IMR-90 (cell line): ENCODE results near the gene SLC44A1. TPM values are rescaled to one million over a fixed set of nuclear protein-coding genes. Genes with fewer than 3 reads are reported as not detected.

Experiments
- ATAC-seq: fragments of 200-7000 bp; cut with Tn5 transposase; 2 replicates; pipeline ENCODE4 v1.9.1; 2020; ENCODE audit warnings: low read depth, mild to moderate bottlenecking, moderate library complexity
- BruUV-seq: library from RNA; stranded (reverse); fragments of 400-500 nt; replicated peaks from 2 replicates; lab custom pipeline; 2021; lab: Mats Ljungman, UMichigan
- CTCF ChIA-PET: fragments of 300-600 bp; formaldehyde crosslinking; extraction: SDS; loops from one replicate; lab custom pipeline; 2021; ENCODE audit warnings: antibody characterized with exemption; lab: Yijun Ruan, JAX
- POLR2A ChIA-PET: fragments of 300-600 bp; sonication (Branson Sonifier 250); formaldehyde crosslinking; loops from one replicate; lab custom pipeline; 2022; ENCODE audit warnings: antibody characterized with exemption; ENCODE audit not compliant: unreplicated experiment; lab: Charles Lee
- DNase-seq: peaks from one replicate; pipeline ENCODE4 v3.0.0; 2013
- H2AFZ ChIP-seq: replicated peaks from 2 replicates; pipeline ENCODE3; 2013; ENCODE audit warnings: low read length, mild to moderate bottlenecking; ENCODE audit not compliant: poor library complexity
- H2AK5ac ChIP-seq: 2 replicates; pipeline ENCODE4 v1.6.1; 2013; ENCODE audit warnings: low read depth, low read length, inconsistent platforms
- H2AK9ac ChIP-seq: replicated peaks from 2 replicates; pipeline ENCODE3; 2013; ENCODE audit warnings: mild to moderate bottlenecking, low read depth, low read length, moderate library complexity; ENCODE audit not compliant: poor library complexity
- H2BK120ac ChIP-seq: 2 replicates; pipeline ENCODE4 v1.6.1; 2013; ENCODE audit warnings: low read depth, low read length, inconsistent platforms
- H2BK15ac ChIP-seq: 3 replicates; pipeline ENCODE4 v1.6.1; 2013; ENCODE audit warnings: low read depth, low read length, inconsistent platforms
- H2BK20ac ChIP-seq: 2 replicates; pipeline ENCODE4 v1.6.1; 2013; ENCODE audit warnings: low read depth, mild to moderate bottlenecking, inconsistent platforms, low read length, moderate library complexity
- H2BK5ac ChIP-seq: 2 replicates; pipeline ENCODE4 v1.6.1; 2013; ENCODE audit warnings: mild to moderate bottlenecking, low read depth, low read length, inconsistent platforms; ENCODE audit not compliant: poor library complexity, severe bottlenecking
- H3K14ac ChIP-seq: replicated peaks from 2 replicates; pipeline ENCODE4 v1.6.1; 2013; ENCODE audit warnings: low read depth, low read length, inconsistent platforms
- H3K18ac ChIP-seq: 2 replicates; pipeline ENCODE4 v1.6.1; 2013; ENCODE audit warnings: low read depth, low read length, control low read depth
- H3K23ac ChIP-seq: 2 replicates; pipeline ENCODE4 v1.6.1; 2013; ENCODE audit warnings: low read depth, low read length, inconsistent platforms
- H3K27ac ChIP-seq: 2 replicates; pipeline ENCODE4 v1.5.1; 2013; ENCODE audit warnings: mild to moderate bottlenecking, control low read depth, low read length; ENCODE audit not compliant: insufficient read depth
- H3K27me3 ChIP-seq: 2 replicates; pipeline ENCODE4 v1.6.1; 2013; ENCODE audit warnings: low read length; ENCODE audit not compliant: control insufficient read depth, insufficient read depth
- H3K36me3 ChIP-seq: 2 replicates; pipeline ENCODE4 v1.6.1; 2013; ENCODE audit warnings: low read length, mixed read lengths; ENCODE audit not compliant: control insufficient read depth, insufficient read depth
- H3K4ac ChIP-seq: 2 replicates; pipeline ENCODE4 v1.6.1; 2013; ENCODE audit warnings: low read depth, low read length, inconsistent platforms
- H3K4me1 ChIP-seq: 2 replicates; pipeline ENCODE4 v1.6.1; 2013; ENCODE audit warnings: low read length, mixed read lengths; ENCODE audit not compliant: control insufficient read depth, insufficient read depth
- H3K4me2 ChIP-seq: 2 replicates; pipeline ENCODE4 v1.6.1; 2013; ENCODE audit warnings: low read depth, mild to moderate bottlenecking, control low read depth, low read length, moderate library complexity
- H3K4me3 ChIP-seq: 2 replicates; pipeline ENCODE4 v1.5.1; 2013; ENCODE audit warnings: low read depth, mild to moderate bottlenecking, control low read depth, low read length, moderate library complexity; ENCODE audit not compliant: insufficient read depth
- H3K56ac ChIP-seq: 2 replicates; pipeline ENCODE4 v1.6.1; 2013; ENCODE audit warnings: low read length, inconsistent platforms; ENCODE audit not compliant: insufficient read depth; ENCODE audit errors: extremely low read depth
- H3K79me1 ChIP-seq, 2 experiments: 2 replicates each; pipeline ENCODE4 v1.6.1; 2013; ENCODE audit warnings: low read length in 2 of 2, inconsistent platforms in 1 of 2, low read depth in 1 of 2
- H3K9ac ChIP-seq: 2 replicates; pipeline ENCODE4 v1.6.1; 2013; ENCODE audit warnings: low read depth, low read length, control low read depth
- H3K9me1 ChIP-seq: 2 replicates; pipeline ENCODE4 v1.6.1; 2013; ENCODE audit warnings: low read length, inconsistent platforms; ENCODE audit not compliant: insufficient read depth
- H3K9me3 ChIP-seq: 2 replicates; pipeline ENCODE4 v1.6.1; 2013; ENCODE audit warnings: low read length; ENCODE audit not compliant: control insufficient read depth, insufficient read depth
- H4K20me1 ChIP-seq: 2 replicates; pipeline ENCODE4 v1.6.1; 2013; ENCODE audit warnings: low read length, inconsistent platforms; ENCODE audit not compliant: insufficient read depth
- H4K5ac ChIP-seq: 2 replicates; pipeline ENCODE4 v1.6.1; 2013; ENCODE audit warnings: mild to moderate bottlenecking, low read depth, low read length, control low read depth
- H4K8ac ChIP-seq, 2 experiments: 2 replicates each; pipeline ENCODE4 v1.6.1; 2013; ENCODE audit warnings: low read depth in 2 of 2, low read length in 2 of 2, control low read depth in 1 of 2, inconsistent platforms in 1 of 2
- H4K91ac ChIP-seq: 2 replicates; pipeline ENCODE4 v1.6.1; 2013; ENCODE audit warnings: low read depth, low read length, inconsistent platforms; ENCODE audit not compliant: insufficient read depth
- CEBPB ChIP-seq: IDR thresholded peaks from 2 replicates; pipeline ENCODE4 v1.6.1; 2012; ENCODE audit warnings: low read depth, low read length, improper control_type of control experiment
- MAFK ChIP-seq: IDR thresholded peaks from 2 replicates; pipeline ENCODE4 v1.6.1; 2012; ENCODE audit warnings: low read depth, low read length, improper control_type of control experiment
- MAZ ChIP-seq: IDR thresholded peaks from 2 replicates; pipeline ENCODE4 v1.6.1; 2012; ENCODE audit warnings: low read depth, mild to moderate bottlenecking, low read length, improper control_type of control experiment, moderate library complexity, borderline replicate concordance
- WGBS, 2 experiments: methylation state at CpG; one replicate each; pipeline versions ENCODE4 v1.1.5 to v1.1.7; 2013; ENCODE audit warnings: missing lambda C conversion rate in 2 of 2; ENCODE audit not compliant: insufficient read length in 1 of 2; ENCODE audit errors: extremely low coverage in 2 of 2; 5-methylcytosine and 5-hydroxymethylcytosine counted together
- dilution Hi-C: fragments of 300-500 bp; cut with HindIII; formaldehyde crosslinking; loops from one replicate; pipeline ENCODE4 v1.14.3; 2018; ENCODE audit warnings: low sequenced_read_pairs; ENCODE audit not compliant: unreplicated experiment
- in situ Hi-C: fragments of 300-500 bp; cut with MboI; formaldehyde crosslinking; loops from 3 replicates; pipeline ENCODE4 v1.14.3; 2019; ENCODE audit warnings: low sequenced_read_pairs, inconsistent platforms, mixed read lengths
- intact Hi-C: fragments of 100-400 bp; cut with micrococcal nuclease; formaldehyde crosslinking; loops from 2 replicates; pipeline ENCODE4 v1.10.0; 2022
- polyA plus RNA-seq, 3 experiments: library from polyadenylated mRNA; depleted of rRNA; stranded (reverse); fragments of >200 nt; gene quantifications; 2 replicates each; pipeline ENCODE4 v1.2.3, GENCODE V29; 2012; ENCODE audit warnings: low replicate concordance in 1 of 3
- total RNA-seq: library from RNA; depleted of rRNA; stranded (reverse); fragments of >200 nt; gene quantifications from 2 replicates; pipeline ENCODE4 v1.2.3, GENCODE V29; 2012
- TF ChIP-seq, protein P1 (sequence below): fragments of 150-350 bp; IDR thresholded peaks from 2 replicates; pipeline ENCODE4 v1.6.1; 2017; ENCODE audit warnings: mild to moderate bottlenecking, antibody characterized with exemption, low read length, low read depth

SLC44A1 gene
- total and polyA plus RNA-seq, 2 of the 4 experiments (the other 2 are of a cell fraction): 5.2 to 21.7 TPM

DNA sequence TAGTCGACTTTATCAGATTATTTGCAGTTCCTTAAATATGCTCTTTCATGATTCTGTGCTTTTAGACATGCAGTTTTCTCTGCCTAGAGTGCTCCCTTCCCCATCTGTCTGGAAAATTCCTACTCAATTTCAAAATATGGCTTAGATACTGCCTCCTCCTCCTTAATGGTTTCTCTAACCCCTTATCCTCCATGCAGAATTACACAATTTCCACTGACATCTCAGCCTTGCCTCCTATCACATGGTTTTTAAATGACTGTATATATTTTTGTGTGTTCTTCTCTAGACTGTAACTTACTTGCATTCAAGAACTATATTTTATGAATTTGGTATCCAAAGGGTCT lies 85.2 kb downstream of the SLC44A1 start:
- ChIA-PET POLR2A (no interaction called here), CTCF (interaction anchor here (2.1 kb wide), 1 partner anchor 13 kb away, joined by 9 read pairs; no protein-coding TSS in a partner anchor)
- Histone ChIP-seq H4K8ac (no peak overlapping the region), H3K4me1 (no peaks in the 10 kb centered on the region), H3K27me3 (no peaks in the 10 kb centered on the region), H3K4me3 (no peak overlapping the region), H3K4me2 (no peak overlapping the region), H2AK9ac (no peak overlapping the region), H3K9me3 (no peaks in the 10 kb centered on the region), H2AK5ac (no peak overlapping the region), H2AFZ (no peak overlapping the region), H3K79me1 (peaks cover 0 to 4% of the 10 kb centered on the region in 2 experiments; a peak in 2 of 4 replicates), H2BK120ac (no peak overlapping the region), H3K27ac (no peak overlapping the region), H3K56ac (no peak overlapping the region), H4K20me1 (no peaks in the 10 kb centered on the region), H4K91ac (no peak overlapping the region), H3K9ac (no peak overlapping the region), H4K5ac (no peak overlapping the region), H3K36me3 (no peaks in the 10 kb centered on the region), H2BK20ac (no peak overlapping the region), H3K23ac (no peak overlapping the region), H3K4ac (no peak overlapping the region), H2BK15ac (no peak overlapping the region; the same call in 2 of the 3 replicates), H3K18ac (no peak overlapping the region), H2BK5ac (no peak overlapping the region), H3K9me1 (peaks cover 3% of the 10 kb centered on the region; the same call in 1 of the 2 replicates), H3K14ac (no peak overlapping the region)
- TF ChIP-seq CEBPB: 0 out of 2 replicates have a peak, but pooled peaks have one; percentile 32
- TF ChIP-seq MAZ: no peak
- TF ChIP-seq, protein P1, sequence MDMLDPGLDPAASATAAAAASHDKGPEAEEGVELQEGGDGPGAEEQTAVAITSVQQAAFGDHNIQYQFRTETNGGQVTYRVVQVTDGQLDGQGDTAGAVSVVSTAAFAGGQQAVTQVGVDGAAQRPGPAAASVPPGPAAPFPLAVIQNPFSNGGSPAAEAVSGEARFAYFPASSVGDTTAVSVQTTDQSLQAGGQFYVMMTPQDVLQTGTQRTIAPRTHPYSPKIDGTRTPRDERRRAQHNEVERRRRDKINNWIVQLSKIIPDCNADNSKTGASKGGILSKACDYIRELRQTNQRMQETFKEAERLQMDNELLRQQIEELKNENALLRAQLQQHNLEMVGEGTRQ: no peak
- TF ChIP-seq MAFK: no peak
- ATAC-seq: peak; percentile 53; the same call in 1 of the 2 replicates
- dilution Hi-C loops (no loop called here), in situ Hi-C loops (no loop called here), intact Hi-C loops (loop anchor here (5.0 kb wide), 1 partner anchor 32 kb away; no protein-coding TSS in a partner anchor)
- WGBS, 2 experiments: no CpG with 5 or more reads among the region's 1 CpG
- no TSS peak for BruUV-seq
- DNase-seq: no peak
